HG02610 (cell line): Measurements from ENCODE around the gene CSRP1.
A peak's percentile ranks its signal among the peaks of the same experiment; 100 is the strongest.

Experiments used
- ATAC-seq: cut with Tn5 transposase; IDR thresholded peaks from one replicate; pipeline ENCODE4 v1.9.1; 2021; ENCODE audit warnings: mild to moderate bottlenecking, moderate library complexity; ENCODE audit not compliant: unreplicated experiment

The CSRP1 gene

DNA sequence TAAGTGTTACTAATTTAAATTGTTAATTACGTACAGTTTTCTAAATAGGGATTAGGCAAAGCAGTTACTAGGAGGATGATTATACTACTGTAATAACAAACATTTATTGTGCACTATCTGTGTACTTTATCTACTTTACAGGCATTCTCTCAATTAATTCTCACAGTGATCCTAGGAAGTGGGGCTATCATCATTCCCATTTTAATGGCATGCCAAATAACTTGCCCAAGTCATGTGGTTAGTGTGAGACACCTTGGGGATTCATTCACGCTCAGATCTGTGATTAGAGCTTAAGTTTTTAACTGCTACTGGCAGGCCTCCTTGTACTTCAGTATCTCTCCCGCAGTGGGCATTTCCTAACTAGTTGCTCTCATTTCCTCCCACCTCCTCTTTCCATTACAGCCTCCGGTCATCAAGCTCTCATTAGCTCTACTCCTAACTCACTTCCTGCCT lies 49.4 kb downstream of the CSRP1 start:
- ATAC-seq, result no peak

DNA sequence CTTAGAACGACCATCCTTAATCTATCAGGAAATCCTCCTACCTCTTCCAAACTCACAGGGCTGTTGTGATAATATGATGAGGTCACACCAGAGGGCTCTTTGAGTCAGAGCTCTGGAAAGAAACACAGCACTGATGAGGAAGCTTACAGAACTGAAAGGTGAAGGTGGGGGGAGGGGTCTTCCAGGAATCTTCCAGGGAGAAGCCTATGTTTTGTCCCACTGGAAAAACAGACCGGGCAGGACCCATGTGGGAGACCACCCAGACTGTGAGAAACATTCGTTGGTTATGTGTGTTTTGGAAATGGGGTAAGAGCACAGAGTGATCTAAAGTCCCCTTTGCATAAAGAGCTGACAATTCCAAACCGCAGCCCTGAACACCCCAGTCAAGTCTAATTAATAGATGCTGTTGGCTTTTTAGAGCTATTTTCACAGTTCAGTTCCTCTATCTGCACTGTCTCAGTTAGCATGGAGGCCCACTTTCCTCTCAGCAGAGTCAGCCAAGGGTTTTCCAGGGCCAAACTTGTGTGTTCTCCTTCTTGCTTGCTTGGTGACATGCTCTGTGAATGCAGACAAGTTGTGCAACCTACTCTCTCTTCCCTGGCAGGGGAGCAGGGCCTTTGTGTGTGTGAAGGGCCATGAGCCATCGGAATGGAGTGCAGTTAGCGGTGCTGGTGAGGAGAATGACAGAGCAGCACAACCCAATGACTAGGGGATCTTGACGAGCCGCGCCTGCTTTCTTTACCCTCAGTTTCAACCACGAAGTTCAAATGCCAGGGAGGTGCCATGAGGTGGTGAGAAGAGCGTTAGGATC lies 50.2 kb downstream of the CSRP1 start:
- no peak for ATAC-seq

DNA sequence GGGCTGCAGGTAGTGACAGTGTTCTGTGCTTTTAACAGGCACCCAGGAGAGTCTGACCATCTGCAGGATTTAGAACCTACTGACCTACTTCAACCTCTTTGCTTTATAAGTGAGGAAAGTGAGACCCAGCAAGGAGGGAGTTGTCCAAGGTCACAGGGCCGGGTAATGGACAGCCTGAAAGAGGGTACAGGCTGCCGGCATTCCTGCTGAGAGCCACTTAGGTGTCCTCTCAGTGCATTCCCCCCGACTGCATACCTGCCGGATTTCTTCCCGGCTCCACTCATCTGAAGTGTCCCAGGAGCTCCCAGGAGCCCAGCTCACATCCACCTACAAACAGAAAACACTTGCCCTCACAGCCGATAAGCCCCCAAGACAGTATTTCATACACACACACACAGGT lies 51.8 kb downstream of the CSRP1 start:
- ATAC-seq, result no peak

DNA sequence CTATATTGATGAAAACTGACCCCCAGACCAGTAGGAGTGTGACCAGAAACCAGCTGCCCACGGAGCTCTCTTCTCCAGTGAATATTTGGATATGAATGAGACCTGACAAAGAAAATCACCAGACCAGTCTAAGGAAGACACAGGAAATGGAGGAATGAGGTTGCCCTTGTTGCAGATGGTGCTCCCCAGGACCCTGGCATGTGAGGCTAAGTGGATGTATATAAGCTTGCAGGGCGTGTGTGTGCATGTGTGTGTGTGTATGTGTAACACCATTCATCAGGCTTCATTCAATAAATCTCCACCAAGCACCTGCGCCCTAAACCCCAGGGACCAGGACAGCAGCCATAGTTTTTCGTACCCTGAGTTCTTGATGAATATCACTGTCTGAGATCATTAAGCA lies 52.3 kb downstream of the CSRP1 start:
- no peak for ATAC-seq

DNA sequence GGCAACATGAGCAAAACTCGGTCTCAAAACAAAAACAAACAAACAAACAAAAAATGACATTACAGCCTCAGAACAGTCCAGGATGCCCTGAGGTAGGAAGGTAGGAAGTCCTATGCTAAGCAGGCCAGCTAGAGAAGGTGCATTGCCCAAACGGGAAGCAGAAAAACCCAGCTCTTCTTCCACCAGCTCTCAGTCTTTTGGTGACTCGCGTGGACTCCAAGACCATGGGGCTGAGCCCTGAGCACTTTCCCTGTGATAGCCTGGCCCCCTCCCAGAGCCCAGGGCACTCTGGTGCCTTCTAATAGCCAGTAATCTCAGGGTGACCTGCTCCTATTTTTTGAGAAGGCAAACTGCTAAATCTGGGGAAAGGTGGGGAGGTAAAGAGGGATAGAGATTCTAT lies 54.1 kb downstream of the CSRP1 start:
- ATAC-seq, result no peak

DNA sequence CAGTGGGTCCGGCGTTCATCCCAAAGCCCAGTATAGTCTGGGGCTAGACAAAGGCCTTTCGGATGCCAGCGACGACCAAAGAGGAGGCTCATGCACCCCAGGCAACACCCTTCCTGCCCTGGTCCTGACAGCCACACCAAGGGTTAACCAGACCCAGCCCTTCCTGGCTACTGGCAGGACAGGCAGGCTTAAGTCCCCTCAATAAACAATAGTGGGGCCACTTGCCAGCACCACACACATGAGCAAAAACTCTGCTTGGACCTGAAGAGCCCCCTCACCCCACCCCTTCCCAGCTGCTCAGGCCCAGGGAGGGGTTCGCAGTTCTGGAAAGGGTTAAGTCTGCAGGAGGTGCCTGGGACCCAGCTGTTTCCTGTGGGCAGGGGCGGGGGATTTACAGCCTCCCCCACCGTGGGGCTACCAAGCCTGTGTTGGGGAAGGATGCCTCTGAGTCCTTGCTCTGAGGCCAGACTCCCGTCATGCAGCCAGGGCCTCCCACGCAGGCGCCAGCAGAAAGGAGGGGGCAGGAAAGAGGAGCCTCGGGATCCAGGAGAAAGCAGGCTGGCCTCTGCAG lies 56.1 kb downstream of the CSRP1 start:
- peak; percentile 32 for ATAC-seq

DNA sequence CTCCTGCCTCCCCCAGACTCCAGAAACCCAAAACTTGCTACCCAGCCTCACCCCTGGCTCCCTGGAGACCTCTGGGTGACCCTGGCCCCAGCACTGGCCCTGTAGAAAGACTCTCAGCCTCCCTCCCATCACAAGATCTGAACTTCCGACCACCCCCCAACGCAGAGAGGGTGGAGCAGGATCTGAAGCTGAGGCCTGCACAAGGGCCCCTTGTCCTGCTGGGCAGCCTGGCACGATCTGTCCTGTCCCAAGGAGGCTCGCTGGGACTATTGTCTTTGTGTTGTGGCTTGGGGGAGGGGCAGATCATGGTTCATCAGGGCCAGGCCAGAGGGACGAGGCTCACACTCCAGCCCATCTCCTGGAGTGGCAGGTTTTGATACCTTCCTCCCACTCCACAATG lies 57.9 kb downstream of the CSRP1 start:
- ATAC-seq, result no peak

DNA sequence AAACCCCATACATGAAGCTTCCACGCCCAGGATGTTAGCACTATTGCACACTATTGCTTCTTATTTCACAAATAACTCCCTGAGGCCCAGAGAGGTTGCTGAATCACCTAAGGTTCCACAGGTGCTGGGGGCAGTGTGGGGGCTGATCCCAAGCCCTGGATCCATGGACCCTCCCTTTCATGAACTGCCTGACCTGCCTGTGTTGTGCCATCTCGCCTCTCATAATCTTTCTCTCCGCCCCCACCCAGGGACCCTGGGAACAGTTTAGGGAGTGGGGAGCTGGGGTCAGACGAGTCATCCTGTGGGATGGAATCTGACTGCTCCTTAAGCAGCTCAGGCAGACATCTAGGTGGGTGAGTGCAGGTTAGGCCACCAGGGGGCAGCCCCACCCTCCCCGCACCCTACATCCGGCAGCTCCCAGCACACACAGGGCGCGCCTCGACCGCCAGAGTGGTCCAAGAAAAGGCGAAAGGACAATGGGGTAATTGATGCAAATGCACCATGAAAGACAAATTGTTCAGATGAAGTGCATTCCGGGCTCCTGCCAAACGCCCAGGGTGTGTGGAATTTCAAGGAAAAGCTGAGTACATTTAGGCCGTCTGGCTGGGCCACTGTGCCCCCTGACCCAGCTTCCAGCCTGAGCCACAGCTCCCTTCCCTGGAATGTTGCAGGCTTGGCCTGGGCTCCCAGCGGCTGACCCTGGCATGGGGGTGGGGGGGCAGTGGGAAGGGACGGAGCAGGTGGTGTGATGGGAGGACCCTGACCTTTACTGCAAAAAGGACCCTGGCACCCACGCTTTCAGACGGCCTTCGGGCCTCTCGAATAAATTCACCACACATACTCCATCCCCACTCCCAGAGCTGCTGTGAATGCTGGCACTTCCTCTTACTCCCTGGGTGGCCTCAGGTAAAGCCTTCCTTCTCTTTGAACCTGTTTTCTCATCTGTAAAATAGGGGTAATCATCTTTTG lies 58.7 kb downstream of the CSRP1 start:
- peak; percentile 83 for ATAC-seq

DNA sequence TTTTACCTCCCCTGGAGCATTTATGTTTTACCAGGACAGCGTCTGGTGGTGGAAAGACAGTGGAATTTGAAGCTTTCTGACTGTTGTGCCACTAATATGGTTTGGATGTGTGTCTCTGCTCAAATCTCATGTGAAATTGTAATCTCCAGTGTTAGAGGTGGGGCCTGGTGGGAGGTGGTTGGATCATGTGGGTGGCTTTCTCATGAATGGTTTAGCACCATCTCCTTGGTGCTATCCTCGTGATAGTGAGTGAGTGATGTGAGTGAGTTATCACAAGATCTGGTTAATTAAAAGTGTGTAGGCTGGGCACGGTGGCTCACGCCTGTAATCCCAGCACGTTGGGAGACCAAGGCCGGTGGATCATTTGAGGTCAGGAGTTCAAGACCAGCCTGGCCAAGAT lies 61.6 kb downstream of the CSRP1 start:
- ATAC-seq, result no peak

DNA sequence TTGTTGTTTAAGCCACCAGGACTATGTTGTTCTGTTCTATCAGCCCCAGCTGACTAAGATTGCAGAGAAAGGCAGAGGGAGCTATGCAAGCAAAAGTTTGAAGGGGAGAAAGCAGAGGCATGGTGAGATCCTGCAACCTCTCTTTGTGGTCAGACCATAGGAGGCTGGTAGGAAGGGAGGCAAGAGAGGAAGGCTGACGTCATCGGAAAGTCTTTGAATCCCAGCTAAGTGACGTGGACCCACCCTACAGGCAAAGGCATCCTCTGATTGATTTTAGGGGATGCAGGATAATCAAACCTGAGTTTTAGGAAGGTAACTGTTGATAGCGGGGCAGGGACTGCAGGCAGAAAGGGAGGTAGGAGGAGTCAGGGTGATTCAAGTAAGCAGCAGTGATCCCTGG lies 62.1 kb downstream of the CSRP1 start:
- no peak for ATAC-seq

DNA sequence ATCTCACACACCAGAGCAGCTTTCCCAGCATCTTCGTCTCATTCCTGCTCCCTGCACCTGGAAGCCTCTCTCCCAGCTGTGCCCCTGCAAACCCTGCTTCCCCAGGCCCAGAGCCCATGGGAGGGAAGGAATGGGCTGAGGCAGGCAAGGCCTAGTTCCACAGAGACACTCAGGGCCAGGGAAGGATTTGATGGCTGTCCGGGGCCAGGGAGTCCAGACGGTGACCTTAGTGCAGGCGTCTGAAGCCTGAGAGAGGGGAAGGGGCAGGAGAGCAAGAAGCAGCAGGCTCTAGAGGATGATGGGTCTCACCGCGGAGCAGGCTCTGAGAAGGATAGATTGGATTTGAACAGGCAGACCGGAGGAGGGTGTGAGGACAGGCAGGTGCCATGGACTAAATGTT lies 63.2 kb downstream of the CSRP1 start:
- no peak for ATAC-seq

DNA sequence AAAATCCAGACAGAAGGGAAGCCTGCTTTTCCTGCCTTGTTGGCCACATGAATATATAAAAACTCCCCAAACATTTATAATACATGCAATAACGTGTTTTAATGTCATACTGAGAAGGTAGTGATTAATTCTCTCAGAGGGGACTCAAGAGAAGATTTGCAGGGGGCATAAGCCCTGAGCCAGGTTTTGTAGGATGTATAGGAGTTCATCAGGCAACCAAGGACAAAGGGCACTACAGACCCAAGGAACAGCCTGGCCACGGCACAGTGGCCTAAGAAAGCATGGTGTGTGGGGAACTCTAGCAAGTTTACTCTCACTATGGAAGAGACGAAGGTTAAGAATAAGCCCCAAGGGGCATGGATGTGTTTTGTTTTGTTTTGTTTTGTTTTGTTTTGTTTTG lies 70.0 kb downstream of the CSRP1 start:
- ATAC-seq, result no peak

DNA sequence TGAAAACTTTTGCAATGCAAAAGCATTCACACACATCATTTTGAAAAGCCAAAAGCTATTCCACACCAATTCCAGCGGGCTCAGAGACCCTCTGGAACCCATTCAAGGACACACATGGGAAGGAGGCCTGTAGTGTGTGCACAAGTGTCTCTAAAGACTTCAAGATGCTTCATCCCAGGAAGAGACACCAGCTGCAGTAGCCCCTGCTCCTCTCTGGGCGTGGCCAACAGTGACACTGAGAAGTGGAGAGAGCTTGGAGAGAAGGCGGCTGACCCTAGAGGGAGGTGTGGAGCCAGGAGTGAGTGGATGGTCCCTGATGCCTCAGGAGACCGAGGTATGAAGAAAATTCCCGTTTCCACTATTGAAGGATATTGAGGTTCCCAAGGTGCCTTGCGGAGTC lies 70.5 kb downstream of the CSRP1 start:
- no peak for ATAC-seq

DNA sequence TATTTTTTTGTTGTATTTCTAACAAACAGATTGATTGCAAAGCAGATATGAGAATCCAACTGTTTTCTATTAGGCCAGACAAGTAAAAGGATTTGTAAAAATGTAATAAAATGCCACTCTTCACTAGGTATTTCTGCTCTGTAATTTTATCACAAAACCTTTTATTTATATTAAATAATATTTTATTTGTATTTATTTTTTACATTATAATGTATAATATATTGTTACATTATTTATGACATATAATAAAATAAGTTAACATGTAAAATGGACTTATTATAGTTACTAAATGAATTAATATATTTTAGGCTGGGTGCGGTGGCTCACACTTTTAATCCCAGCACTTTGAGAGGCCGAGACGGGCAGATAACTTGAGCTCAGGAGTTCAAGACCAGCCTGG lies 72.7 kb downstream of the CSRP1 start:
- no peak for ATAC-seq

DNA sequence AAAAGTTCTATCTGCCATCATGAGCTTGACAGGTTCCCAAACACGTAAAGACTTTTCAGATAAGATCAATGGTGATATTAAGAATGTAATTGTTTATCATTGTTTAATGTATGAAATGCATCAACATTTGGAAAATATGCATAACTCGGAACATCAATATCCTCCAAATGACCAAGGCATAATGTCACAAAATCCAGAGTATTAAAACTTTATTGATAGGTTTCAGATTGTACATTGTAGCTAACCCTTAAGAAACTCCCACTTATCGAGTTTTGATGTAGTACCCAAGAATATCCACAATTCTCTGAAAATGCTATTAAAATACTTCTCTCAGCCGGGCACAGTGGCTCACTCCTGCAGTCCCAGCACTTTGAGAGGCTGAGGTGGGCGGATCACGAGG lies 73.3 kb downstream of the CSRP1 start:
- ATAC-seq, result no peak
